EH (cell line): ENCODE results near the gene RAB11A.

ENCODE experiments used
- DNase-seq: peaks from one replicate; pipeline ENCODE4 v3.0.0-alpha.2; 2015; ENCODE audit warnings: low read depth

Gene RAB11A

GRCh38 chr15:65917936-65918335 is 48.6 kb downstream of the RAB11A start:
- DNase-seq = no peak

GRCh38 chr15:65918357-65918920 is 49.1 kb downstream of the RAB11A start:
- no peak for DNase-seq

GRCh38 chr15:65918945-65919344 is 49.7 kb downstream of the RAB11A start:
- no peak for DNase-seq

- DNase-seq = no peak
Measured at GRCh38 chr15:65919353-65919752, 50.1 kb downstream of the RAB11A start.

- no peak for DNase-seq
Measured at GRCh38 chr15:65920121-65920520, 50.8 kb downstream of the RAB11A start.

- no peak for DNase-seq
Measured at GRCh38 chr15:65920825-65921309, 51.6 kb downstream of the RAB11A start.

- DNase-seq = no peak
Measured at GRCh38 chr15:65921780-65922179, 52.5 kb downstream of the RAB11A start.

- DNase-seq = no peak
Measured at GRCh38 chr15:65922621-65923020, 53.3 kb downstream of the RAB11A start.

- no peak for DNase-seq
Measured at GRCh38 chr15:65923264-65923663, 54.0 kb downstream of the RAB11A start.

GRCh38 chr15:65924004-65924403 is 54.7 kb downstream of the RAB11A start:
- no peak for DNase-seq

GRCh38 chr15:65925338-65925737 is 56.0 kb downstream of the RAB11A start:
- DNase-seq = no peak

- no peak for DNase-seq
Measured at GRCh38 chr15:65926459-65926858, 57.2 kb downstream of the RAB11A start.

- DNase-seq = no peak
Measured at GRCh38 chr15:65926899-65927298, 57.6 kb downstream of the RAB11A start.

- no peak for DNase-seq
Measured at GRCh38 chr15:65927545-65927944, 58.3 kb downstream of the RAB11A start.

- no peak for DNase-seq
Measured at GRCh38 chr15:65929573-65929972, 60.3 kb downstream of the RAB11A start.

GRCh38 chr15:65930134-65930533 is 60.8 kb downstream of the RAB11A start:
- no peak for DNase-seq

- DNase-seq = no peak
Measured at GRCh38 chr15:65931221-65931620, 61.9 kb downstream of the RAB11A start.

- DNase-seq = no peak
Measured at GRCh38 chr15:65935391-65935790, 66.1 kb downstream of the RAB11A start.

- DNase-seq = no peak
Measured at GRCh38 chr15:65936282-65936681, 67.0 kb downstream of the RAB11A start.

- DNase-seq = no peak
Measured at GRCh38 chr15:65937054-65937453, 67.8 kb downstream of the RAB11A start.

- DNase-seq = peak; percentile 41
Measured at GRCh38 chr15:65937476-65937875, 68.2 kb downstream of the RAB11A start.

- no peak for DNase-seq
Measured at GRCh38 chr15:65938604-65939003, 69.3 kb downstream of the RAB11A start.

- peak; percentile 95 for DNase-seq
Measured at GRCh38 chr15:65939901-65940617, 70.8 kb downstream of the RAB11A start.

GRCh38 chr15:65940618-65940909 is 71.3 kb downstream of the RAB11A start:
- peak; percentile 30 for DNase-seq
